Measurements from ENCODE around the gene ZNF473.

- TF ChIP-seq ZNF274 (IDR thresholded peaks at IDR 0.05; ENCODE audit: low read depth, low read length) = no peak
- TF ChIP-seq YY1 (IDR thresholded peaks at IDR 0.05; ENCODE audit: insufficient read depth, insufficient read length) = no peak
- TF ChIP-seq SUZ12 (IDR thresholded peaks at IDR 0.05; ENCODE audit: extremely low read depth, insufficient read depth, insufficient read length) = no peak
Observed at GRCh38 chr19:49988007-49988406, 37.8 kb upstream of the ZNF473 start.

Data from NT2/D1 (cell line).